SK-N-SH (cell line): ENCODE measurements around the gene MRPL24. TPM values are rescaled to one million over a fixed set of nuclear protein-coding genes. Genes with fewer than 3 reads are reported as not detected.

ENCODE experiments used
- CTCF ChIA-PET: fragments of 300-600, 350-600 bp; formaldehyde crosslinking; extraction: SDS; loops from one replicate; lab custom pipeline; 2021; lab: Yijun Ruan, JAX
- POLR2A ChIA-PET: fragments of 350-600 bp; sonication (Branson Sonifier 250); formaldehyde crosslinking; extraction: SDS; loops from one replicate; lab custom pipeline; 2020; ENCODE audit warnings: antibody characterized with exemption, inconsistent platforms; lab: Yijun Ruan, JAX
- DNase-seq: peaks from one replicate; pipeline ENCODE4 v3.0.0; 2012
- H2AFZ ChIP-seq: fragments of 200-600 bp; sonication (generic); 2 replicates; pipeline ENCODE4 v1.8.1; 2016; ENCODE audit warnings: antibody characterized with exemption, mild to moderate bottlenecking, low read depth
- H3F3A ChIP-seq: fragments of 200-600 bp; sonication (generic); replicated peaks from 2 replicates; pipeline ENCODE3; 2016; ENCODE audit warnings: antibody characterized with exemption, mild to moderate bottlenecking; ENCODE audit not compliant: insufficient read depth
- H3K27ac ChIP-seq, 2 experiments: fragments of 200-500 bp in 1 of 2; fragments of 200-600 bp in 1 of 2; sonication (Bioruptor generic) in 1 of 2; sonication (generic), shearing (Covaris generic) in 1 of 2; 2 replicates each; pipeline versions ENCODE4 v1.5.1 to v1.6.1; 2014 to 2016; ENCODE audit warnings: low read depth in 2 of 2, inconsistent platforms in 1 of 2, low read length in 1 of 2, mild to moderate bottlenecking in 1 of 2, mixed read lengths in 1 of 2
- H3K27me3 ChIP-seq: fragments of 200-600 bp; sonication (generic), shearing (Covaris generic); 2 replicates; pipeline ENCODE4 v1.6.1; 2016; ENCODE audit warnings: mixed run types; ENCODE audit not compliant: insufficient read depth
- H3K36me3 ChIP-seq, 2 experiments: fragments of 200-500 bp in 1 of 2; fragments of 200-600 bp in 1 of 2; sonication (Bioruptor generic) in 1 of 2; sonication (generic) in 1 of 2; replicated peaks in 1 of 2; 2 replicates each; pipeline versions ENCODE3 to v1.5.1; 2014 to 2016; ENCODE audit warnings: low read length in 1 of 2, mild to moderate bottlenecking in 1 of 2; ENCODE audit not compliant: insufficient read depth in 2 of 2, control insufficient read depth in 1 of 2
- H3K4me1 ChIP-seq, 2 experiments: fragments of 200-500 bp in 1 of 2; fragments of 200-600 bp in 1 of 2; sonication (Bioruptor generic) in 1 of 2; sonication (generic), shearing (Covaris generic) in 1 of 2; 2 replicates each; pipeline versions ENCODE4 v1.5.1 to v1.6.1; 2014 to 2016; ENCODE audit warnings: low read depth in 1 of 2, low read length in 1 of 2, mixed run types in 1 of 2; ENCODE audit not compliant: insufficient read depth in 2 of 2, control insufficient read depth in 1 of 2
- H3K4me2 ChIP-seq: fragments of 200-600 bp; sonication (generic), shearing (Covaris generic); 2 replicates; pipeline ENCODE4 v1.6.1; 2017; ENCODE audit warnings: mixed run types
- H3K4me3 ChIP-seq, 2 experiments: fragments of 200-500 bp in 1 of 2; fragments of 200-600 bp in 1 of 2; sonication (Bioruptor generic) in 1 of 2; sonication (generic), shearing (Covaris generic) in 1 of 2; 2 replicates each; pipeline versions ENCODE4 v1.5.1 to v1.8.1; 2014 to 2016; ENCODE audit warnings: low read depth in 2 of 2, inconsistent platforms in 1 of 2, low read length in 1 of 2, mild to moderate bottlenecking in 1 of 2, mixed read lengths in 1 of 2, moderate library complexity in 1 of 2
- H3K79me2 ChIP-seq: fragments of 200-600 bp; sonication (generic); 2 replicates; pipeline ENCODE4 v1.8.1; 2017; ENCODE audit warnings: mild to moderate bottlenecking; ENCODE audit not compliant: insufficient read depth
- H3K9ac ChIP-seq: fragments of 200-600 bp; sonication (generic); 2 replicates; pipeline ENCODE4 v1.6.1; 2017; ENCODE audit warnings: mixed run types
- H3K9me2 ChIP-seq: fragments of 200-600 bp; sonication (generic); 2 replicates; pipeline ENCODE4 v1.6.1; 2017; ENCODE audit warnings: mixed run types
- H3K9me3 ChIP-seq: fragments of 200-600 bp; sonication (generic); 2 replicates; pipeline ENCODE4 v1.6.1; 2017; ENCODE audit warnings: mixed run types, mild to moderate bottlenecking, moderate library complexity
- H4K20me1 ChIP-seq: fragments of 200-600 bp; sonication (generic); 2 replicates; pipeline ENCODE4 v1.6.1; 2017; ENCODE audit warnings: mild to moderate bottlenecking, mixed run types; ENCODE audit not compliant: insufficient read depth
- CHD2 ChIP-seq: fragments of 150-350 bp; IDR thresholded peaks from 2 replicates; pipeline ENCODE4 v1.6.1; 2018; ENCODE audit warnings: low read length; ENCODE audit not compliant: partially characterized antibody
- EP300 ChIP-seq, 2 experiments: IDR thresholded peaks; 2 replicates each; pipeline versions ENCODE4 v1.4.0 to v1.6.1; 2012; ENCODE audit warnings: borderline replicate concordance in 1 of 2, low read depth in 1 of 2, low read length in 1 of 2
- FOSL2 ChIP-seq: IDR thresholded peaks from 2 replicates; pipeline ENCODE4 v1.4.0; 2012; ENCODE audit warnings: low read depth, mild to moderate bottlenecking, moderate library complexity, borderline replicate concordance
- GABPA ChIP-seq: IDR thresholded peaks from 2 replicates; pipeline ENCODE4 v1.4.0; 2012; ENCODE audit warnings: low read depth, mild to moderate bottlenecking
- POLR2AphosphoS5 ChIP-seq: IDR thresholded peaks from 2 replicates; pipeline ENCODE4 v1.6.1; 2012; ENCODE audit warnings: low read depth, low read length
- SMC3 ChIP-seq: IDR thresholded peaks from 2 replicates; pipeline ENCODE4 v1.6.1; 2012; ENCODE audit warnings: low read depth, low read length, improper control_type of control experiment
- WGBS: methylation state at CpG from one replicate; pipeline ENCODE4 v1.1.6; 2017; ENCODE audit warnings: low lambda C conversion rate; 5-methylcytosine and 5-hydroxymethylcytosine counted together
- polyA plus RNA-seq, 3 experiments: library from polyadenylated mRNA; depleted of rRNA; stranded (reverse); fragments of >200 nt; gene quantifications; 2 replicates each; pipeline ENCODE4 v1.2.3, GENCODE V29; 2012
- TF ChIP-seq, protein P1 (sequence below): IDR thresholded peaks from 2 replicates; pipeline ENCODE4 v1.4.0; 2012; ENCODE audit warnings: low read depth, borderline replicate concordance
- TF ChIP-seq, protein P2 (sequence below): fragments of 150-350 bp; IDR thresholded peaks from 2 replicates; pipeline ENCODE4 v1.6.1; 2017; ENCODE audit warnings: antibody characterized with exemption, low read length, low read depth, borderline replicate concordance
- TF ChIP-seq, protein P3 (sequence below): fragments of 200-600 bp; sonication (generic); IDR thresholded peaks from 2 replicates; pipeline ENCODE4 v1.6.1; 2017; ENCODE audit warnings: antibody characterized with exemption, mild to moderate bottlenecking, moderate library complexity

Gene MRPL24
- polyA plus RNA-seq, 1 of the 3 experiments (the other 2 are of a cell fraction), result 149 TPM

DNA sequence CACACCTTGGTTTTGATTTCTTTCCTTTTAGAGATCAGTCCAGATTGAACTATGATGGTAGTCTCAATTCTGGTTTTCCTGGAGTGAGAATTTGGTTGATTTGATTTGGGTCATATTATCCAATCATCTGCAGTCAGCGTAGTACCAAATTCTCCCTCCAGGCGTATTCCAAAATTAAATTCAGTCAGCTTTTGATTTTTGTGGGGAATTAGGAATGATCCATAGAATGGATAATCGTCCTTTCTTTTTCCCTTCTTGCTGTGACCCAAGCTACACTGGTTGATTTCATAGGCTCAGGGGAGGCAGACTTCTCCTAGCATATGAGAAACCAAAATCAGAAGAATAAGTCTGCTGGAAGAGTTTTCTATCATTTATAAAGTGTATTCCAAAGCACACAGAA is 31.3 kb upstream of the MRPL24 start:
- Histone ChIP-seq H3K4me1 (peaks cover 27 to 36% of the 10 kb centered on the region in 2 experiments; a peak in 3 of 4 replicates), H4K20me1 (peaks cover 56% of the 10 kb centered on the region), H3K27me3 (no peaks in the 10 kb centered on the region), H3F3A (peaks cover 5% of the 10 kb centered on the region), H3K79me2 (peaks cover 99% of the 10 kb centered on the region), H3K9me2 (no peaks in the 10 kb centered on the region), H3K9me3 (no peaks in the 10 kb centered on the region), H3K9ac (no peak overlapping the region), H3K36me3 (peaks cover 19 to 22% of the 10 kb centered on the region in 2 experiments), H3K4me2 (peak overlapping the region; percentile 40; the same call in 1 of the 2 replicates), H2AFZ (no peak overlapping the region), H3K4me3 (no peak overlapping the region), H3K27ac (peak overlapping the region; percentile 29 to 93; a peak in 3 of 4 replicates)
- POLR2A ChIA-PET, result interaction anchor here (0.6 to 2.2 kb wide), 8 partner anchors 21 to 121 kb away, joined by 3 to 15 read pairs (median 7); partner anchors contain the start of genes HDGF, INSRR and MRPL24
- TF ChIP-seq, protein P1, sequence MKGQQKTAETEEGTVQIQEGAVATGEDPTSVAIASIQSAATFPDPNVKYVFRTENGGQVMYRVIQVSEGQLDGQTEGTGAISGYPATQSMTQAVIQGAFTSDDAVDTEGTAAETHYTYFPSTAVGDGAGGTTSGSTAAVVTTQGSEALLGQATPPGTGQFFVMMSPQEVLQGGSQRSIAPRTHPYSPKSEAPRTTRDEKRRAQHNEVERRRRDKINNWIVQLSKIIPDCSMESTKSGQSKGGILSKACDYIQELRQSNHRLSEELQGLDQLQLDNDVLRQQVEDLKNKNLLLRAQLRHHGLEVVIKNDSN, result no peak
- TF ChIP-seq FOSL2 (no peak), CHD2 (peak; percentile 20), EP300 (IDR thresholded peaks at IDR 0.05; ENCODE audit: borderline replicate concordance in 1 of 2, low read depth in 1 of 2, low read length in 1 of 2) (peak in 1 of 2 experiments; percentile 49; a peak in 1 of 4 replicates), SMC3 (no peak)
- TF ChIP-seq, protein P2, sequence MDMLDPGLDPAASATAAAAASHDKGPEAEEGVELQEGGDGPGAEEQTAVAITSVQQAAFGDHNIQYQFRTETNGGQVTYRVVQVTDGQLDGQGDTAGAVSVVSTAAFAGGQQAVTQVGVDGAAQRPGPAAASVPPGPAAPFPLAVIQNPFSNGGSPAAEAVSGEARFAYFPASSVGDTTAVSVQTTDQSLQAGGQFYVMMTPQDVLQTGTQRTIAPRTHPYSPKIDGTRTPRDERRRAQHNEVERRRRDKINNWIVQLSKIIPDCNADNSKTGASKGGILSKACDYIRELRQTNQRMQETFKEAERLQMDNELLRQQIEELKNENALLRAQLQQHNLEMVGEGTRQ, result no peak
- TF ChIP-seq, protein P3, sequence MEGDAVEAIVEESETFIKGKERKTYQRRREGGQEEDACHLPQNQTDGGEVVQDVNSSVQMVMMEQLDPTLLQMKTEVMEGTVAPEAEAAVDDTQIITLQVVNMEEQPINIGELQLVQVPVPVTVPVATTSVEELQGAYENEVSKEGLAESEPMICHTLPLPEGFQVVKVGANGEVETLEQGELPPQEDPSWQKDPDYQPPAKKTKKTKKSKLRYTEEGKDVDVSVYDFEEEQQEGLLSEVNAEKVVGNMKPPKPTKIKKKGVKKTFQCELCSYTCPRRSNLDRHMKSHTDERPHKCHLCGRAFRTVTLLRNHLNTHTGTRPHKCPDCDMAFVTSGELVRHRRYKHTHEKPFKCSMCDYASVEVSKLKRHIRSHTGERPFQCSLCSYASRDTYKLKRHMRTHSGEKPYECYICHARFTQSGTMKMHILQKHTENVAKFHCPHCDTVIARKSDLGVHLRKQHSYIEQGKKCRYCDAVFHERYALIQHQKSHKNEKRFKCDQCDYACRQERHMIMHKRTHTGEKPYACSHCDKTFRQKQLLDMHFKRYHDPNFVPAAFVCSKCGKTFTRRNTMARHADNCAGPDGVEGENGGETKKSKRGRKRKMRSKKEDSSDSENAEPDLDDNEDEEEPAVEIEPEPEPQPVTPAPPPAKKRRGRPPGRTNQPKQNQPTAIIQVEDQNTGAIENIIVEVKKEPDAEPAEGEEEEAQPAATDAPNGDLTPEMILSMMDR, result peak; percentile 33
- CTCF ChIA-PET, result interaction anchor here (0.8 to 9.5 kb wide), 22 partner anchors 9 to 155 kb away, joined by 3 to 64 read pairs (median 6); partner anchors contain the start of genes INSRR and NTRK1
- DNase-seq, result no peak
- WGBS, result 51% methylated on average over 3 of the region's 3 CpGs

DNA sequence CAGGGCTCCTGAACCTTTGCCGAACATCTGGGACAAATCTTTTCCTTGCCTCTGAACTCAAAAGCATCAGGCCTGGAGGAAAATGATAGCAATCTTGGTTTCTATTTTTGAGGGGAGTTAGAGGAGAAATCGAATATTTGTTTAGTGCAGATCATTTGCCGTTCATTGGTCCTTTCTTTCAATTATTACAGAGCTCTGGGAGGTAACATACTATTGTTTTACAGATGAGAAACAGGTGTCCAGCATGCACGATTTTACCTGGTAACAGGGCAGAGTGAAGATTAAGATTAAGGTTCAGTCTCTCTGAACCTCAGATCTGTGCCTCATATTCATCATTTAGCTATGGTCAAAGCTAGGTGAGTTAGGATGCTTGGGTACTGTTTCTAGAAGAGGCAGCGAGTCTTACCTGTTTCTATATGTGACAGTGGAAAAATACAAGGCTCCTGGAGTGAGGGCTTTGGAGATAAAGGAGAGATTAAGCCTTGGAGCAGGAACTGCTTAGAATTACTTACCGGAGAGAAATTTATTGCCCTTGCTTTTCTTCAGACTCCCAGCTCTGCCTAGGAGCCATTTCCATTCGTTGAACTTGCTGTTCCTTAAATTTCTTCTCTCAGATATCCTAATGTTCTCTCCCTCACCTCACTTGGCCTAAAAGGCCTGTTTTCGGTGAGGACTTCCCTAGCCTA is 27.9 kb upstream of the MRPL24 start:
- no peak overlapping the region for H2AFZ ChIP-seq
- H3K36me3 ChIP-seq, result peaks cover 19 to 22% of the 10 kb centered on the region in 2 experiments
- peak overlapping the region; percentile 95 for H3K9ac ChIP-seq
- POLR2A ChIA-PET, result interaction anchor here (1.5 to 3.9 kb wide), 3 partner anchors 17 to 79 kb away, joined by 4 to 26 read pairs (median 6); partner anchors contain the start of genes HDGF and MRPL24
- H3K79me2 ChIP-seq, result peaks cover 76% of the 10 kb centered on the region
- H3K27me3 ChIP-seq, result no peaks in the 10 kb centered on the region
- TF ChIP-seq GABPA, result 0 out of 2 replicates have a peak, but pooled peaks have one; percentile 19
- no peak for TF ChIP-seq POLR2AphosphoS5
- no peaks in the 10 kb centered on the region for H3K9me2 ChIP-seq
- no peaks in the 10 kb centered on the region for H3K9me3 ChIP-seq
- no peak for DNase-seq
- 27% methylated on average over 8 of the region's 8 CpGs for WGBS
- H3K4me3 ChIP-seq, result peak overlapping the region; percentile 72 to 86
- CTCF ChIA-PET, result interaction anchor here (0.6 to 9.5 kb wide), 15 partner anchors 28 to 383 kb away, joined by 3 to 64 read pairs (median 6); partner anchors contain the start of genes INSRR, ISG20L2, METTL25B and NES
- no peaks in the 10 kb centered on the region for H3F3A ChIP-seq
- peaks cover 29 to 35% of the 10 kb centered on the region in 2 experiments; a peak in 3 of 4 replicates for H3K4me1 ChIP-seq
- peak overlapping the region; percentile 77 to 90; a peak in 3 of 4 replicates for H3K27ac ChIP-seq
- H4K20me1 ChIP-seq, result peaks cover 27% of the 10 kb centered on the region
- peak overlapping the region; percentile 89 for H3K4me2 ChIP-seq
